Mesenchymal stem cell (in vitro differentiated cells and primary cell): ENCODE results near the gene CADPS.

Source experiments
- DNase-seq: peaks from one replicate; pipeline ENCODE4 v3.0.0-alpha.2; 2013
- H2AFZ ChIP-seq: one replicate; pipeline ENCODE4 v1.6.1; 2013; ENCODE audit warnings: low read depth, mild to moderate bottlenecking, control low read depth, inconsistent platforms, low read length, moderate library complexity
- H2AK5ac ChIP-seq: 2 replicates; pipeline ENCODE4 v1.6.1; 2013; ENCODE audit warnings: low read length, moderate library complexity, mild to moderate bottlenecking, inconsistent platforms; ENCODE audit not compliant: severe bottlenecking
- H2BK120ac ChIP-seq: one replicate; pipeline ENCODE4 v1.6.1; 2013; ENCODE audit warnings: low read depth, mild to moderate bottlenecking, inconsistent platforms, low read length, moderate library complexity
- H2BK12ac ChIP-seq, 2 experiments: one replicate each; pipeline ENCODE4 v1.6.1; 2013; ENCODE audit warnings: inconsistent platforms in 2 of 2, low read length in 2 of 2, mild to moderate bottlenecking in 2 of 2, moderate library complexity in 2 of 2, control low read depth in 1 of 2
- H2BK15ac ChIP-seq: one replicate; pipeline ENCODE4 v1.6.1; 2013; ENCODE audit warnings: mild to moderate bottlenecking, low read depth, inconsistent platforms; ENCODE audit not compliant: poor library complexity, severe bottlenecking
- H2BK5ac ChIP-seq: 2 replicates; pipeline ENCODE4 v1.6.1; 2013; ENCODE audit warnings: low read depth, mild to moderate bottlenecking, low read length, control low read depth, inconsistent platforms; ENCODE audit not compliant: poor library complexity, severe bottlenecking
- H3K14ac ChIP-seq, 2 experiments: one replicate each; pipeline ENCODE4 v1.6.1; 2013; ENCODE audit warnings: inconsistent platforms in 2 of 2, low read length in 2 of 2, control low read depth in 1 of 2, mild to moderate bottlenecking in 1 of 2, moderate library complexity in 1 of 2
- H3K18ac ChIP-seq, 2 experiments: one replicate each; pipeline ENCODE4 v1.6.1; 2013; ENCODE audit warnings: inconsistent platforms in 2 of 2, low read length in 2 of 2, control low read depth in 1 of 2, low read depth in 1 of 2, mild to moderate bottlenecking in 1 of 2
- H3K23ac ChIP-seq, 2 experiments: one replicate each; pipeline ENCODE4 v1.6.1; 2013; ENCODE audit warnings: inconsistent platforms in 2 of 2, low read length in 2 of 2, mild to moderate bottlenecking in 2 of 2, moderate library complexity in 2 of 2, control low read depth in 1 of 2
- H3K27ac ChIP-seq: 2 replicates; pipeline ENCODE4 v1.5.1; 2013; ENCODE audit warnings: mild to moderate bottlenecking, moderate library complexity, low read length, control low read depth, inconsistent platforms; ENCODE audit not compliant: poor library complexity, severe bottlenecking
- H3K27me3 ChIP-seq, 2 experiments: 2 replicates each; pipeline versions ENCODE4 v1.6.1 to v1.7.0; 2013; ENCODE audit warnings: low read length in 2 of 2, mild to moderate bottlenecking in 2 of 2, moderate library complexity in 2 of 2, control low read depth in 1 of 2, inconsistent platforms in 1 of 2; ENCODE audit not compliant: control insufficient read depth in 1 of 2, insufficient read depth in 1 of 2
- H3K36me3 ChIP-seq, 2 experiments: 2 replicates each; pipeline versions ENCODE4 v1.6.1 to v1.7.0; 2013; ENCODE audit warnings: low read length in 2 of 2, control low read depth in 1 of 2, inconsistent platforms in 1 of 2, low read depth in 1 of 2, mild to moderate bottlenecking in 1 of 2; ENCODE audit not compliant: insufficient read depth in 2 of 2, control insufficient read depth in 1 of 2
- H3K4ac ChIP-seq, 2 experiments: one replicate each; pipeline ENCODE4 v1.6.1; 2013; ENCODE audit warnings: inconsistent platforms in 2 of 2, low read length in 2 of 2, mild to moderate bottlenecking in 2 of 2, moderate library complexity in 2 of 2, control low read depth in 1 of 2, low read depth in 1 of 2
- H3K4me1 ChIP-seq: 2 replicates; pipeline ENCODE4 v1.6.1; 2013; ENCODE audit warnings: low read depth, low read length, control low read depth; ENCODE audit not compliant: control insufficient read depth, insufficient read depth
- H3K4me2 ChIP-seq: 2 replicates; pipeline ENCODE4 v1.6.1; 2013; ENCODE audit warnings: low read length, mild to moderate bottlenecking, inconsistent platforms; ENCODE audit not compliant: poor library complexity, severe bottlenecking
- H3K4me3 ChIP-seq, 2 experiments: 2 replicates each; pipeline versions ENCODE4 v1.5.1 to v1.7.0; 2013; ENCODE audit warnings: low read length in 2 of 2, mild to moderate bottlenecking in 2 of 2, control low read depth in 1 of 2, low read depth in 1 of 2; ENCODE audit not compliant: insufficient read depth in 1 of 2
- H3K79me1 ChIP-seq: replicated peaks from 2 replicates; pipeline ENCODE4 v1.6.1; 2013; ENCODE audit warnings: mild to moderate bottlenecking, control low read depth, low read length, inconsistent platforms; ENCODE audit not compliant: poor library complexity, severe bottlenecking
- H3K9ac ChIP-seq: 2 replicates; pipeline ENCODE4 v1.7.0; 2013; ENCODE audit warnings: mild to moderate bottlenecking, low read length, moderate library complexity
- H3K9me3 ChIP-seq: 2 replicates; pipeline ENCODE4 v1.7.0; 2013; ENCODE audit warnings: mild to moderate bottlenecking, low read length; ENCODE audit not compliant: control insufficient read depth
- H4K8ac ChIP-seq: one replicate; pipeline ENCODE4 v1.6.1; 2013; ENCODE audit warnings: inconsistent platforms, mild to moderate bottlenecking, low read length, moderate library complexity
- H4K91ac ChIP-seq: one replicate; pipeline ENCODE4 v1.6.1; 2013; ENCODE audit warnings: mild to moderate bottlenecking, low read length, inconsistent platforms
- WGBS: methylation state at CpG from one replicate; pipeline ENCODE4 v1.1.7; 2013; ENCODE audit warnings: mixed read lengths; 5-methylcytosine and 5-hydroxymethylcytosine counted together

CADPS gene

DNA sequence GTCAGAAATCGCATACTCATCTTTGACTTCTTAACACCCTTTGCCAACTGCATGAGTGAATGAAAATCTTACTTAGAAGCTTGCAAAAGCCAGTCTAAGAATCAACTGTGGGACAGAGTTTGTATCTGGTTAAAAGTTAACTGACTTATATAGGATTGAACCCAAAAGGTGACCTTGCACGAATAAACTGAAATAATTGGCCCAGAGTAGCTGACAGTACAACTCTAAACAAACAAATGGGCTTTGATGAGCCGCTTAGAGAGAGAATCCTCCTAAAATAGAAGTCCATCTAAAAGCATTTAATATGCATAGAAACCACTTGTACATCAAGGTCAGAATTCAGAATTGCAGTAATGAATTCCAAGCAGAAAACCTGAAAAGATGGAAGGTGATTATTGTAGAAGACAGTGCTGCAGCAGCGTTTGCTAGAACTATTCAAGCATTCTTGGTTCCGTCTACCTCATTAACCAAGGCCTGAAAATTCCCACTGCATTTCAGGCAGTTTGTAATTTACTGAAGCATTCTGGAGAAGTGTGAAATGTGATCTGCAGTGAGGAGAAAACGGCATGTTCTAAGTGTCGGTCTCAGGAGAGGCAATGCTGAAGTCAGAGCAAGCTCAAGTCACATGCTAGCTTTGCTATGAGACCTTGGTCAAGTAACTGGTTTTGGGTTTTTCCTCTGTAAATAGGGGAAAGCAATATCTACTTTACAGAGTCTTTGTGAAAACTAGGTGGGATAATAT is 103.7 kb downstream of the CADPS start:
- DNase-seq: no peak
- H2AFZ ChIP-seq: no peak overlapping the region
- H4K91ac ChIP-seq: no peak overlapping the region
- H2BK12ac ChIP-seq: no peak overlapping the region
- H3K9me3 ChIP-seq: no peaks in the 10 kb centered on the region
- WGBS: 78% methylated on average over 6 of the region's 7 CpGs
- H2BK15ac ChIP-seq: no peak overlapping the region
- no peak overlapping the region for H3K27ac ChIP-seq
- no peaks in the 10 kb centered on the region for H3K36me3 ChIP-seq
- H2BK120ac ChIP-seq: no peak overlapping the region
- no peak overlapping the region for H2AK5ac ChIP-seq
- H3K14ac ChIP-seq: no peak overlapping the region
- H3K18ac ChIP-seq: no peak overlapping the region
- no peak overlapping the region for H3K23ac ChIP-seq
- H3K27me3 ChIP-seq: no peaks in the 10 kb centered on the region
- no peaks in the 10 kb centered on the region for H3K4me1 ChIP-seq
- no peak overlapping the region for H2BK5ac ChIP-seq
- H3K4me2 ChIP-seq: no peak overlapping the region
- no peak overlapping the region for H4K8ac ChIP-seq
- no peaks in the 10 kb centered on the region for H3K79me1 ChIP-seq
- no peak overlapping the region for H3K4me3 ChIP-seq
- H3K4ac ChIP-seq: no peak overlapping the region
- no peak overlapping the region for H3K9ac ChIP-seq

- H3K14ac ChIP-seq: no peak overlapping the region
- no peak overlapping the region for H3K4me3 ChIP-seq
- no peak overlapping the region for H4K8ac ChIP-seq
- no peaks in the 10 kb centered on the region for H3K36me3 ChIP-seq
- no peak overlapping the region for H3K27ac ChIP-seq
- no peak overlapping the region for H2BK5ac ChIP-seq
- H2BK15ac ChIP-seq: no peak overlapping the region
- DNase-seq: no peak
- no peak overlapping the region for H2BK120ac ChIP-seq
- H3K9ac ChIP-seq: no peak overlapping the region
- H3K9me3 ChIP-seq: no peaks in the 10 kb centered on the region
- H3K4me1 ChIP-seq: no peaks in the 10 kb centered on the region
- no peak overlapping the region for H3K4ac ChIP-seq
- no peaks in the 10 kb centered on the region for H3K79me1 ChIP-seq
- no peak overlapping the region for H2AK5ac ChIP-seq
- no peak overlapping the region for H3K23ac ChIP-seq
- H3K4me2 ChIP-seq: no peak overlapping the region
- no peak overlapping the region for H2BK12ac ChIP-seq
- no peak overlapping the region for H2AFZ ChIP-seq
- H3K18ac ChIP-seq: no peak overlapping the region
- WGBS: 56% methylated on average over 1 of the region's 2 CpGs
- H3K27me3 ChIP-seq: no peaks in the 10 kb centered on the region
- no peak overlapping the region for H4K91ac ChIP-seq
These were observed 106.3 kb downstream of the CADPS start for GRCh38 chr3:62768896-62769295.

DNA sequence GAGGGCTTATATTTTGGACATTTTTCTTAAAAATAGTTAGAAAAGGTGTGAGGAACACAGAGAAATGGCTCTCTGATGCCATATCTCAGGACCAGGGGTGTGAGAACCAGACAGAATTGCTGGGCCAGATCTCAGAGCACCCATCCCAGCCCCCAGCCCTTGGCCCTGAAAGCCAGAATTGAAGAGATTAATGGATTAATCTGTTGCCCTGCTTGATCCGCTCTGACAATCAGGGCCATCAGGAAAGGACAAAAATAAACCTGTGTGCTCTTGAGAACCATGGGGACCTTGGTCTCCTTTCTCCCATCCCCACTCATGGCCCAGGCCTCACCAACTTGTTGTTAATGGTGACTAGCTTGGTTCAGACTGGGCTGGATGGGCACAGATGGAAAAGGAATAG is 113.5 kb downstream of the CADPS start:
- 100% methylated on average over 1 of the region's 1 CpG for WGBS
- H2AK5ac ChIP-seq: no peak overlapping the region
- no peak overlapping the region for H3K4me3 ChIP-seq

DNA sequence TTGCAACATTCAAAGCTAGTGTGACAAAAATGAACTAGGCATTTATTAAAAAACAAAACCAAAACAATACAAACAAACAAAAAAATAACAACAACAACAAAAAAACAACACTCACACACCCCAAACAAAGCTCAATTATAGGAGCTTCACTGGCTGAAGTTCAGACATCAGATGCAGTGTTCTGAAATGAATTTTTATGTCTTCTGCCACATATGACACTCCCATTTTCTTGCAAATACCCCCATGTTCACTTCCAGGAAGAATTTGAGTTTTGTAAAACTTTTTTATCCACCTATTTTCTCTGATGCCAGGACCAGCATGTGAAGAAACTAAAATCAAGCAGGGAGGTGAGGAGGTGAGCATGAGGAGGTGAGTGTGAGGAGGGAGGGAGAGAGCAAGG is 113.9 kb downstream of the CADPS start:
- H2BK5ac ChIP-seq: no peak overlapping the region
- H2BK120ac ChIP-seq: no peak overlapping the region
- H3K27ac ChIP-seq: no peak overlapping the region
- no peak overlapping the region for H2AFZ ChIP-seq
- peaks cover 0 to 3% of the 10 kb centered on the region in 2 experiments for H3K27me3 ChIP-seq
- H3K4me2 ChIP-seq: no peak overlapping the region
- no peak overlapping the region for H2BK12ac ChIP-seq
- no peaks in the 10 kb centered on the region for H3K4me1 ChIP-seq
- no peak for DNase-seq
- no peak overlapping the region for H3K4ac ChIP-seq
- no peak overlapping the region for H3K18ac ChIP-seq
- no peaks in the 10 kb centered on the region for H3K79me1 ChIP-seq
- no peak overlapping the region for H4K91ac ChIP-seq
- no peak overlapping the region for H3K14ac ChIP-seq
- no peak overlapping the region for H3K4me3 ChIP-seq
- no peak overlapping the region for H3K9ac ChIP-seq
- H3K23ac ChIP-seq: no peak overlapping the region
- H2BK15ac ChIP-seq: no peak overlapping the region
- no peaks in the 10 kb centered on the region for H3K36me3 ChIP-seq
- no peak overlapping the region for H2AK5ac ChIP-seq
- no peak overlapping the region for H4K8ac ChIP-seq
- H3K9me3 ChIP-seq: no peaks in the 10 kb centered on the region

More for the DNA sequence above, 113.5 kb downstream of the CADPS start:
- Histone ChIP-seq H2BK12ac (no peak overlapping the region), H2AFZ (no peak overlapping the region), H2BK15ac (no peak overlapping the region), H3K27me3 (peaks cover 0 to 3% of the 10 kb centered on the region in 2 experiments), H3K18ac (no peak overlapping the region), H3K79me1 (no peaks in the 10 kb centered on the region), H4K8ac (no peak overlapping the region), H3K9me3 (no peaks in the 10 kb centered on the region), H2BK120ac (no peak overlapping the region), H2BK5ac (no peak overlapping the region), H3K4ac (no peak overlapping the region), H3K36me3 (no peaks in the 10 kb centered on the region), H4K91ac (no peak overlapping the region), H3K27ac (no peak overlapping the region), H3K4me2 (no peak overlapping the region), H3K4me1 (no peaks in the 10 kb centered on the region), H3K14ac (no peak overlapping the region), H3K9ac (no peak overlapping the region), H3K23ac (no peak overlapping the region)
- DNase-seq: no peak
